Colonic mucosa (tissue), 4 donors: Measurements from ENCODE around the gene BTG4. TPM values are rescaled to one million over a fixed set of nuclear protein-coding genes. Genes with fewer than 3 reads are reported as not detected.

Experiments
- DNase-seq: peaks from one replicate; pipeline ENCODE4 v3.0.0-alpha.2; 2020
- H3K27ac ChIP-seq: fragments of 200-600 bp; one replicate; pipeline ENCODE4 v1.8.0; 2021
- H3K27me3 ChIP-seq: fragments of 200-600 bp; one replicate; pipeline ENCODE4 v1.8.0; 2021
- H3K36me3 ChIP-seq: fragments of 200-600 bp; one replicate; pipeline ENCODE4 v1.8.0; 2021
- H3K4me1 ChIP-seq: fragments of 200-600 bp; one replicate; pipeline ENCODE4 v1.8.0; 2021; ENCODE audit warnings: mild to moderate bottlenecking
- H3K4me3 ChIP-seq: fragments of 200-600 bp; one replicate; pipeline ENCODE4 v1.8.0; 2021
- H3K9ac ChIP-seq, 2 donors: one replicate each; pipeline ENCODE4 v1.7.0; 2013; ENCODE audit warnings: control low read depth in 2 of 2, low read depth in 2 of 2, low read length in 2 of 2
- H3K9me3 ChIP-seq: fragments of 200-600 bp; one replicate; pipeline ENCODE4 v1.8.0; 2021
- CTCF ChIP-seq: fragments of 200-600 bp; IDR thresholded peaks from one replicate; pipeline ENCODE4 v1.8.0; 2022; ENCODE audit warnings: antibody characterized with exemption, mild to moderate bottlenecking
- intact Hi-C: fragments of 100-400 bp; cut with DNase I; formaldehyde crosslinking; loops from one replicate; pipeline ENCODE4 v1.14.1; 2022
- total RNA-seq, 2 donors: library from RNA; stranded (reverse); fragmentation: NEBNext Ultra II Directional in 1 of 2; extraction: Animal tissue kit (Norgen Biotek cat#: 25700) in 1 of 2; gene quantifications; one replicate each; pipeline ENCODE4 v1.2.1, GENCODE V29; 2021
- donor health status: healthy.
- donor health status: DM: no; HTN: no; CAD: no.
- donor health status: DM: no; HTN: no; CAD: no.

Gene BTG4
- total RNA-seq, 2 donors from 2014 or later: not detected

- H3K27me3 ChIP-seq: no peaks in the 10 kb centered on the region
- no peaks in the 10 kb centered on the region for H3K4me1 ChIP-seq
- DNase-seq: no peak
- no peak overlapping the region for H3K4me3 ChIP-seq
- no peak overlapping the region for H3K9ac ChIP-seq
- H3K36me3 ChIP-seq: no peaks in the 10 kb centered on the region
- no peak for TF ChIP-seq CTCF
- intact Hi-C loops: no loop called here
- no peak overlapping the region for H3K27ac ChIP-seq
- no peaks in the 10 kb centered on the region for H3K9me3 ChIP-seq
These were observed 11.2 kb upstream of the BTG4 start for GRCh38 chr11:111523343-111523742.

GRCh38 chr11:111522426-111522825 lies 10.2 kb upstream of the BTG4 start:
- Histone ChIP-seq H3K27ac (no peak overlapping the region), H3K9ac (no peak overlapping the region), H3K4me1 (no peaks in the 10 kb centered on the region), H3K9me3 (no peaks in the 10 kb centered on the region), H3K4me3 (no peak overlapping the region), H3K27me3 (no peaks in the 10 kb centered on the region), H3K36me3 (no peaks in the 10 kb centered on the region)
- no peak for TF ChIP-seq CTCF
- intact Hi-C loops: no loop called here
- DNase-seq: no peak

GRCh38 chr11:111521135-111521534 lies 8.9 kb upstream of the BTG4 start:
- no peak overlapping the region for H3K27ac ChIP-seq
- intact Hi-C loops: no loop called here
- no peaks in the 10 kb centered on the region for H3K27me3 ChIP-seq
- no peak overlapping the region for H3K9ac ChIP-seq
- no peak for DNase-seq
- no peak for TF ChIP-seq CTCF
- no peaks in the 10 kb centered on the region for H3K36me3 ChIP-seq
- no peaks in the 10 kb centered on the region for H3K4me1 ChIP-seq
- no peak overlapping the region for H3K4me3 ChIP-seq
- no peaks in the 10 kb centered on the region for H3K9me3 ChIP-seq

GRCh38 chr11:111520560-111520959 lies 8.4 kb upstream of the BTG4 start:
- no peaks in the 10 kb centered on the region for H3K27me3 ChIP-seq
- H3K9ac ChIP-seq: no peak overlapping the region
- H3K4me1 ChIP-seq: no peaks in the 10 kb centered on the region
- no peaks in the 10 kb centered on the region for H3K36me3 ChIP-seq
- TF ChIP-seq CTCF: no peak
- H3K4me3 ChIP-seq: no peak overlapping the region
- DNase-seq: no peak
- intact Hi-C loops: no loop called here
- H3K9me3 ChIP-seq: no peaks in the 10 kb centered on the region
- H3K27ac ChIP-seq: no peak overlapping the region

- no peak for DNase-seq
- Histone ChIP-seq H3K27ac (no peak overlapping the region), H3K36me3 (no peaks in the 10 kb centered on the region), H3K27me3 (peaks cover 13% of the 10 kb centered on the region), H3K9ac (no peak overlapping the region), H3K4me1 (no peaks in the 10 kb centered on the region), H3K9me3 (no peaks in the 10 kb centered on the region), H3K4me3 (no peak overlapping the region)
- TF ChIP-seq CTCF: no peak
- intact Hi-C loops: no loop called here
These were observed 6.5 kb upstream of the BTG4 start for GRCh38 chr11:111518668-111519067.

GRCh38 chr11:111515591-111515990 lies 3.4 kb upstream of the BTG4 start:
- H3K36me3 ChIP-seq: no peaks in the 10 kb centered on the region
- peaks cover 32% of the 10 kb centered on the region for H3K27me3 ChIP-seq
- no peak overlapping the region for H3K9ac ChIP-seq
- H3K27ac ChIP-seq: no peak overlapping the region
- no peak for DNase-seq
- H3K4me1 ChIP-seq: no peaks in the 10 kb centered on the region
- intact Hi-C loops: no loop called here
- H3K4me3 ChIP-seq: no peak overlapping the region
- H3K9me3 ChIP-seq: no peaks in the 10 kb centered on the region
- TF ChIP-seq CTCF: no peak
